Immature natural killer cell (primary cell): ENCODE data around the gene THOC1. TPM values are rescaled to one million over a fixed set of nuclear protein-coding genes. Genes with fewer than 3 reads are reported as not detected.
A peak's percentile ranks its signal among the peaks of the same experiment; 100 is the strongest.
"Not testable (repeated sequence)": the region's sequence is repeated elsewhere in the genome, so short reads cannot be mapped to it uniquely, and the experiment has no call there.

Experiments used
- DNase-seq, 3 donors: peaks; one replicate each; pipeline ENCODE4 v3.0.0; 2022; ENCODE audit warnings: mixed read lengths in 1 of 3
- H3K27ac Mint-ChIP-seq, 6 donors: one replicate each; pipeline ENCODE4 v1.8.0; 2020; ENCODE audit warnings: mixed read lengths in 6 of 6, mild to moderate bottlenecking in 5 of 6, inconsistent platforms in 4 of 6, moderate library complexity in 3 of 6
- H3K27me3 Mint-ChIP-seq, 3 donors: one replicate each; pipeline ENCODE4 v1.8.0; 2020 to 2021; ENCODE audit warnings: low read depth in 3 of 3, mild to moderate bottlenecking in 3 of 3, mixed read lengths in 3 of 3, moderate library complexity in 3 of 3, inconsistent platforms in 1 of 3
- H3K36me3 Mint-ChIP-seq, 3 donors: one replicate each; pipeline ENCODE4 v1.8.0; 2020; ENCODE audit warnings: mixed read lengths in 3 of 3, inconsistent platforms in 2 of 3, mild to moderate bottlenecking in 2 of 3
- H3K4me1 Mint-ChIP-seq, 2 donors: one replicate each; pipeline ENCODE4 v1.8.0; 2020; ENCODE audit warnings: inconsistent platforms in 2 of 2, mild to moderate bottlenecking in 2 of 2, mixed read lengths in 2 of 2, moderate library complexity in 1 of 2
- H3K4me3 Mint-ChIP-seq, 5 donors: one replicate each; pipeline ENCODE4 v1.8.0; 2020; ENCODE audit warnings: mild to moderate bottlenecking in 5 of 5, mixed read lengths in 5 of 5, inconsistent platforms in 3 of 5, moderate library complexity in 3 of 5
- H3K9me3 Mint-ChIP-seq, 6 donors: one replicate each; pipeline ENCODE4 v1.8.0; 2020; ENCODE audit warnings: mild to moderate bottlenecking in 6 of 6, mixed read lengths in 6 of 6, inconsistent platforms in 4 of 6, moderate library complexity in 3 of 6
- polyA plus RNA-seq, 3 donors: library from polyadenylated mRNA; unstranded; fragments of 300-500 nt; fragmentation: Illumina TruSeq; gene quantifications; one replicate each; pipeline ENCODE4 v1.2.3, GENCODE V29; 2021

The THOC1 gene
- polyA plus RNA-seq, 3 donors from 2014 or later = 7.6 to 20.3 (median 14.7) TPM

GRCh38 chr18:295756-296490 is 28.1 kb upstream of the THOC1 start:
- Mint-ChIP-seq H3K4me1 (no peaks in the 10 kb centered on the region), H3K27ac (no peak overlapping the region), H3K36me3 (no peaks in the 10 kb centered on the region), H3K4me3 (no peak overlapping the region), H3K27me3 (peaks cover 1 to 11% (median 2%) of the 10 kb centered on the region in 3 donors), H3K9me3 (no peaks in the 10 kb centered on the region)
- DNase-seq = no peak

GRCh38 chr18:294566-294965 is 26.7 kb upstream of the THOC1 start:
- no peaks in the 10 kb centered on the region for H3K9me3 Mint-ChIP-seq
- H3K27me3 Mint-ChIP-seq = peaks cover 1 to 10% (median 2%) of the 10 kb centered on the region in 3 donors
- H3K4me3 Mint-ChIP-seq = no peak overlapping the region
- no peaks in the 10 kb centered on the region for H3K36me3 Mint-ChIP-seq
- no peak overlapping the region for H3K27ac Mint-ChIP-seq
- DNase-seq = no peak
- H3K4me1 Mint-ChIP-seq = no peaks in the 10 kb centered on the region

- no peak for DNase-seq
- no peaks in the 10 kb centered on the region for H3K36me3 Mint-ChIP-seq
- H3K27ac Mint-ChIP-seq = no peak overlapping the region
- no peaks in the 10 kb centered on the region for H3K9me3 Mint-ChIP-seq
- H3K4me3 Mint-ChIP-seq = no peak overlapping the region
- H3K4me1 Mint-ChIP-seq = no peaks in the 10 kb centered on the region
- peaks cover 1 to 14% (median 2%) of the 10 kb centered on the region in 3 donors for H3K27me3 Mint-ChIP-seq
These were observed 25.7 kb upstream of the THOC1 start for GRCh38 chr18:293536-293935.

GRCh38 chr18:292271-292670 is 24.4 kb upstream of the THOC1 start:
- Mint-ChIP-seq H3K4me1 (no peaks in the 10 kb centered on the region), H3K36me3 (no peaks in the 10 kb centered on the region)

GRCh38 chr18:289970-290369 is 22.1 kb upstream of the THOC1 start:
- not testable (repeated sequence) for DNase-seq, H3K4me1 Mint-ChIP-seq, H3K4me3 Mint-ChIP-seq, H3K36me3 Mint-ChIP-seq, H3K9me3 Mint-ChIP-seq, H3K27ac Mint-ChIP-seq
- peaks cover 2 to 14% (median 3%) of the 10 kb centered on the region in 3 donors for H3K27me3 Mint-ChIP-seq

More at GRCh38 chr18:292271-292670, 24.4 kb upstream of the THOC1 start:
- no peak overlapping the region for H3K4me3 Mint-ChIP-seq
- no peak for DNase-seq
- no peak overlapping the region for H3K27ac Mint-ChIP-seq
- H3K27me3 Mint-ChIP-seq = peaks cover 1 to 12% (median 2%) of the 10 kb centered on the region in 3 donors
- H3K9me3 Mint-ChIP-seq = no peaks in the 10 kb centered on the region

- DNase-seq = no peak
- no peaks in the 10 kb centered on the region for H3K36me3 Mint-ChIP-seq
- H3K4me3 Mint-ChIP-seq = no peak overlapping the region
- H3K27me3 Mint-ChIP-seq = peaks cover 2 to 14% (median 3%) of the 10 kb centered on the region in 3 donors
- no peaks in the 10 kb centered on the region for H3K4me1 Mint-ChIP-seq
- H3K9me3 Mint-ChIP-seq = no peaks in the 10 kb centered on the region
- H3K27ac Mint-ChIP-seq = no peak overlapping the region
These were observed 21.2 kb upstream of the THOC1 start for GRCh38 chr18:289026-289425.

- Mint-ChIP-seq H3K36me3 (no peaks in the 10 kb centered on the region), H3K27me3 (peaks cover 2 to 16% (median 4%) of the 10 kb centered on the region in 3 donors), H3K9me3 (no peaks in the 10 kb centered on the region), H3K4me3 (no peak overlapping the region), H3K4me1 (no peaks in the 10 kb centered on the region), H3K27ac (no peak overlapping the region)
- no peak for DNase-seq
These were observed 18.9 kb upstream of the THOC1 start for GRCh38 chr18:286515-287310.

GRCh38 chr18:285817-286216 is 18.0 kb upstream of the THOC1 start:
- Mint-ChIP-seq H3K36me3 (no peaks in the 10 kb centered on the region), H3K4me3 (no peak overlapping the region), H3K4me1 (no peaks in the 10 kb centered on the region), H3K27ac (no peak overlapping the region), H3K9me3 (no peaks in the 10 kb centered on the region), H3K27me3 (peaks cover 2 to 17% (median 5%) of the 10 kb centered on the region in 3 donors)
- DNase-seq = no peak

- DNase-seq = no peak
- Mint-ChIP-seq H3K4me1 (no peaks in the 10 kb centered on the region), H3K36me3 (no peaks in the 10 kb centered on the region), H3K4me3 (no peak overlapping the region), H3K27me3 (peaks cover 4 to 6% (median 4%) of the 10 kb centered on the region in 3 donors), H3K27ac (no peak overlapping the region), H3K9me3 (peaks cover 0 to 10% (median 3%) of the 10 kb centered on the region in 6 donors)
These were observed 7.6 kb upstream of the THOC1 start for GRCh38 chr18:275486-275885.

GRCh38 chr18:274313-274712 is 6.5 kb upstream of the THOC1 start:
- peaks cover 0 to 10% (median 3%) of the 10 kb centered on the region in 6 donors for H3K9me3 Mint-ChIP-seq
- H3K27me3 Mint-ChIP-seq = peaks cover 4 to 6% (median 4%) of the 10 kb centered on the region in 3 donors
- H3K36me3 Mint-ChIP-seq = no peaks in the 10 kb centered on the region
- H3K27ac Mint-ChIP-seq = no peak overlapping the region
- H3K4me1 Mint-ChIP-seq = peaks cover 5 to 6% of the 10 kb centered on the region in 2 donors
- DNase-seq = no peak
- H3K4me3 Mint-ChIP-seq = no peak overlapping the region

GRCh38 chr18:273525-273924 is 5.7 kb upstream of the THOC1 start:
- Mint-ChIP-seq H3K27ac (peak overlapping the region in 1 of 6 donors; percentile 17), H3K4me1 (peaks cover 12 to 13% of the 10 kb centered on the region in 2 donors), H3K36me3 (no peaks in the 10 kb centered on the region), H3K27me3 (peaks cover 0 to 7% (median 5%) of the 10 kb centered on the region in 3 donors), H3K4me3 (no peak overlapping the region), H3K9me3 (peaks cover 0 to 10% (median 3%) of the 10 kb centered on the region in 6 donors)
- DNase-seq = no peak

- no peaks in the 10 kb centered on the region for H3K36me3 Mint-ChIP-seq
- no peak for DNase-seq
- H3K27me3 Mint-ChIP-seq = peaks cover 8 to 16% (median 13%) of the 10 kb centered on the region in 3 donors
- peaks cover 0 to 7% (median under 1%) of the 10 kb centered on the region in 6 donors for H3K9me3 Mint-ChIP-seq
- no peak overlapping the region for H3K4me3 Mint-ChIP-seq
- peaks cover 20% of the 10 kb centered on the region in 2 donors for H3K4me1 Mint-ChIP-seq
- H3K27ac Mint-ChIP-seq = no peak overlapping the region
These were observed 4.8 kb upstream of the THOC1 start for GRCh38 chr18:272650-273049.

GRCh38 chr18:269480-270095 is 1.7 kb upstream of the THOC1 start:
- Mint-ChIP-seq H3K27me3 (peaks cover 14 to 16% (median 15%) of the 10 kb centered on the region in 3 donors), H3K4me3 (peak overlapping the region; percentile 33 to 97 (median 57)), H3K27ac (peak overlapping the region in 5 of 6 donors; percentile 26 to 100 (median 69)), H3K36me3 (no peaks in the 10 kb centered on the region), H3K9me3 (no peaks in the 10 kb centered on the region), H3K4me1 (peaks cover 31 to 39% of the 10 kb centered on the region in 2 donors)
- DNase-seq = no peak

GRCh38 chr18:267380-267687 is 513 bp downstream of the THOC1 start:
- peak overlapping the region; percentile 97 to 99 (median 98) for H3K4me3 Mint-ChIP-seq
- H3K36me3 Mint-ChIP-seq = peaks cover 4 to 13% (median 5%) of the 10 kb centered on the region in 3 donors
- peaks cover 31 to 39% of the 10 kb centered on the region in 2 donors for H3K4me1 Mint-ChIP-seq
- H3K27ac Mint-ChIP-seq = peak overlapping the region; percentile 98 to 100 (median 99)
- no peaks in the 10 kb centered on the region for H3K9me3 Mint-ChIP-seq
- peaks cover 12 to 16% (median 15%) of the 10 kb centered on the region in 3 donors for H3K27me3 Mint-ChIP-seq
- no peak for DNase-seq
